Stimulated activated CD4-positive, alpha-beta T cell treated with anti-CD3 and anti-CD28 coated beads, Interleukin-12 subunit alpha, Interleukin-12 subunit beta, amount 100 ng/mL, for 48 hours (primary cell): ENCODE results near the gene ELAVL1.

Source experiments
- DNase-seq, 3 donors: peaks; one replicate each; pipeline ENCODE4 v3.0.0-alpha.2; 2020; ENCODE audit warnings: low read depth in 2 of 3, low spot score in 1 of 3

ELAVL1 gene

GRCh38 chr19:7912697-7913564 lies 92.5 kb downstream of the ELAVL1 start:
- DNase-seq, result no peak

- no peak for DNase-seq
Observed at GRCh38 chr19:7912144-7912696, 93.2 kb downstream of the ELAVL1 start.

GRCh38 chr19:7911508-7912143 lies 93.8 kb downstream of the ELAVL1 start:
- DNase-seq, result no peak

GRCh38 chr19:7910321-7911161 lies 94.9 kb downstream of the ELAVL1 start:
- no peak for DNase-seq

GRCh38 chr19:7909471-7910067 lies 95.9 kb downstream of the ELAVL1 start:
- no peak for DNase-seq

GRCh38 chr19:7908742-7909461 lies 96.5 kb downstream of the ELAVL1 start:
- no peak for DNase-seq
